WTC11 (cell line): ENCODE data around the gene SLC19A1. TPM values are rescaled to one million over a fixed set of nuclear protein-coding genes. Genes with fewer than 3 reads are reported as not detected.

Experiments used
- ATAC-seq: fragments of 200-7000 bp; cut with Tn5 transposase; 2 replicates; pipeline ENCODE4 v1.10.0; 2021; ENCODE audit warnings: mild to moderate bottlenecking, moderate library complexity
- CTCF ChIA-PET: fragments of 300-600 bp; sonication (Branson Sonifier 250); formaldehyde crosslinking; loops from one replicate; lab custom pipeline; 2021; ENCODE audit warnings: antibody characterized with exemption; lab: Charles Lee
- POLR2A ChIA-PET: fragments of 350-600 bp; sonication (Branson Sonifier 250); formaldehyde crosslinking; loops from one replicate; lab custom pipeline; 2021; ENCODE audit warnings: antibody characterized with exemption; lab: Charles Lee
- DNase-seq: peaks from one replicate; pipeline ENCODE4 v3.0.0; 2021; ENCODE audit warnings: low spot score
- H3K27ac Mint-ChIP-seq: 2 replicates; pipeline ENCODE4 v1.8.0; 2021; ENCODE audit warnings: mixed read lengths
- H3K27me3 Mint-ChIP-seq: 2 replicates; pipeline ENCODE4 v1.8.0; 2021; ENCODE audit warnings: low read depth, mild to moderate bottlenecking, moderate library complexity, mixed read lengths
- H3K36me3 Mint-ChIP-seq: 2 replicates; pipeline ENCODE4 v1.8.0; 2021; ENCODE audit warnings: mixed read lengths
- H3K4me1 Mint-ChIP-seq: 2 replicates; pipeline ENCODE4 v1.8.0; 2022; ENCODE audit warnings: mixed read lengths
- H3K4me3 Mint-ChIP-seq: 2 replicates; pipeline ENCODE4 v1.8.0; 2021; ENCODE audit warnings: mild to moderate bottlenecking, moderate library complexity, mixed read lengths
- H3K9me3 Mint-ChIP-seq: 2 replicates; pipeline ENCODE4 v1.8.0; 2021; ENCODE audit warnings: mixed read lengths
- ATF1 ChIP-seq: sonication (generic); formaldehyde crosslinking; IDR thresholded peaks from 2 replicates; pipeline ENCODE4 v1.8.1; 2023; ENCODE audit warnings: mild to moderate bottlenecking, moderate library complexity, missing genetic modification reagents
- CREB1 ChIP-seq: sonication (generic); formaldehyde crosslinking; IDR thresholded peaks from 2 replicates; pipeline ENCODE4 v1.8.0; 2023; ENCODE audit warnings: mild to moderate bottlenecking, missing genetic modification reagents
- ESRRA ChIP-seq: sonication (generic); formaldehyde crosslinking; IDR thresholded peaks from 2 replicates; pipeline ENCODE4 v1.8.1; 2022; ENCODE audit warnings: mild to moderate bottlenecking, missing genetic modification reagents, borderline replicate concordance
- ETV6 ChIP-seq: sonication (generic); formaldehyde crosslinking; IDR thresholded peaks from 2 replicates; pipeline ENCODE4 v1.8.1; 2022; ENCODE audit warnings: mild to moderate bottlenecking, missing genetic modification reagents
- FOXJ3 ChIP-seq: sonication (generic); formaldehyde crosslinking; IDR thresholded peaks from 2 replicates; pipeline ENCODE4 v1.9.0; 2021; ENCODE audit warnings: missing genetic modification reagents, mild to moderate bottlenecking, borderline replicate concordance
- GTF2I ChIP-seq: fragments of 250-450 bp; sonication (Bioruptor Pico); conservative IDR thresholded peaks from 2 replicates; pipeline ENCODE4 v1.4.0; 2021; ENCODE audit warnings: mild to moderate bottlenecking
- KAT7 ChIP-seq: sonication (generic); formaldehyde crosslinking; IDR thresholded peaks from 2 replicates; pipeline ENCODE4 v1.8.1; 2023; ENCODE audit warnings: missing genetic modification reagents, mild to moderate bottlenecking, borderline replicate concordance
- MLX ChIP-seq: sonication (generic); formaldehyde crosslinking; IDR thresholded peaks from 2 replicates; pipeline ENCODE4 v1.8.1; 2023; ENCODE audit warnings: mild to moderate bottlenecking, missing genetic modification reagents, moderate library complexity
- MXD4 ChIP-seq: fragments of 250-450 bp; sonication (Bioruptor Pico); IDR thresholded peaks from 2 replicates; pipeline ENCODE4 v1.8.0; 2021; ENCODE audit warnings: mild to moderate bottlenecking, moderate library complexity, borderline replicate concordance
- NFYB ChIP-seq: sonication (generic); formaldehyde crosslinking; conservative IDR thresholded peaks from 2 replicates; pipeline ENCODE4 v1.8.0; 2022; ENCODE audit warnings: low read depth, missing genetic modification reagents
- NR1H2 ChIP-seq: sonication (generic); formaldehyde crosslinking; IDR thresholded peaks from 2 replicates; pipeline ENCODE4 v1.9.0; 2021; ENCODE audit warnings: mild to moderate bottlenecking, moderate library complexity, missing genetic modification reagents
- NR2C2 ChIP-seq: sonication (generic); formaldehyde crosslinking; IDR thresholded peaks from 2 replicates; pipeline ENCODE4 v1.8.0; 2022; ENCODE audit warnings: mild to moderate bottlenecking, missing genetic modification reagents
- NR3C1 ChIP-seq: sonication (generic); formaldehyde crosslinking; conservative IDR thresholded peaks from 2 replicates; pipeline ENCODE4 v1.8.1; 2023; ENCODE audit warnings: low read depth, mild to moderate bottlenecking, missing genetic modification reagents
- SOX15 ChIP-seq: fragments of 250-450 bp; sonication (Bioruptor Pico); IDR thresholded peaks from 2 replicates; pipeline ENCODE4 v1.9.0; 2021; ENCODE audit warnings: mild to moderate bottlenecking
- TCF7 ChIP-seq: sonication (generic); formaldehyde crosslinking; IDR thresholded peaks from 2 replicates; pipeline ENCODE4 v1.8.0; 2022; ENCODE audit warnings: mild to moderate bottlenecking, low read depth, missing genetic modification reagents, moderate library complexity
- ZBTB21 ChIP-seq: sonication (generic); formaldehyde crosslinking; IDR thresholded peaks from 2 replicates; pipeline ENCODE4 v1.8.1; 2023; ENCODE audit warnings: mild to moderate bottlenecking, missing genetic modification reagents, borderline replicate concordance
- ZBTB43 ChIP-seq: sonication (generic); formaldehyde crosslinking; IDR thresholded peaks from 2 replicates; pipeline ENCODE4 v1.8.1; 2023; ENCODE audit warnings: mild to moderate bottlenecking, missing genetic modification reagents
- ZNF121 ChIP-seq: sonication (generic); formaldehyde crosslinking; IDR thresholded peaks from 2 replicates; pipeline ENCODE4 v1.8.0; 2023; ENCODE audit warnings: missing genetic modification reagents
- ZNF138 ChIP-seq: sonication (generic); formaldehyde crosslinking; conservative IDR thresholded peaks from 2 replicates; pipeline ENCODE4 v1.8.1; 2022; ENCODE audit warnings: mild to moderate bottlenecking, moderate library complexity, missing genetic modification reagents
- ZNF232 ChIP-seq: sonication (generic); formaldehyde crosslinking; IDR thresholded peaks from 2 replicates; pipeline ENCODE4 v1.8.0; 2022; ENCODE audit warnings: mild to moderate bottlenecking, missing genetic modification reagents
- ZNF263 ChIP-seq: sonication (generic); formaldehyde crosslinking; IDR thresholded peaks from 2 replicates; pipeline ENCODE4 v1.8.1; 2022; ENCODE audit warnings: low read depth, mild to moderate bottlenecking, moderate library complexity, missing genetic modification reagents
- ZNF671 ChIP-seq: fragments of 250-450 bp; sonication (Bioruptor Pico); IDR thresholded peaks from 2 replicates; pipeline ENCODE4 v1.8.0; 2021; ENCODE audit warnings: mild to moderate bottlenecking
- total RNA-seq: library from RNA; stranded (reverse); gene quantifications from 3 replicates; pipeline ENCODE4 v1.2.3, GENCODE V29; 2021
- TF ChIP-seq, protein P1 (sequence below): sonication (generic); formaldehyde crosslinking; IDR thresholded peaks from 2 replicates; pipeline ENCODE4 v1.8.0; 2022; ENCODE audit warnings: mild to moderate bottlenecking, missing genetic modification reagents
- TF ChIP-seq, protein P2 (sequence below): sonication (generic); formaldehyde crosslinking; IDR thresholded peaks from 2 replicates; pipeline ENCODE4 v1.8.0; 2023; ENCODE audit warnings: missing genetic modification reagents, mild to moderate bottlenecking, borderline replicate concordance

SLC19A1 gene
- total RNA-seq, 1 experiment from 2014 or later: 29.8 TPM

GRCh38 chr21:45516071-45516670 is 26.1 kb downstream of the SLC19A1 start:
- ATAC-seq: no peak
- CTCF ChIA-PET: interaction anchor here (0.9 to 1.3 kb wide), 5 partner anchors 207 to 388 kb away, joined by 3 to 4 read pairs (median 3); no protein-coding TSS in a partner anchor
- no peak for DNase-seq
- peaks cover 31% of the 10 kb centered on the region for H3K27me3 Mint-ChIP-seq
- H3K4me3 Mint-ChIP-seq: no peak overlapping the region
- H3K36me3 Mint-ChIP-seq: peaks cover 43% of the 10 kb centered on the region
- no peak for TF ChIP-seq MXD4
- TF ChIP-seq ATF1 (CRISPR knock-in tag): no peak
- TF ChIP-seq ZBTB21 (CRISPR knock-in tag): no peak
- TF ChIP-seq, protein P1, sequence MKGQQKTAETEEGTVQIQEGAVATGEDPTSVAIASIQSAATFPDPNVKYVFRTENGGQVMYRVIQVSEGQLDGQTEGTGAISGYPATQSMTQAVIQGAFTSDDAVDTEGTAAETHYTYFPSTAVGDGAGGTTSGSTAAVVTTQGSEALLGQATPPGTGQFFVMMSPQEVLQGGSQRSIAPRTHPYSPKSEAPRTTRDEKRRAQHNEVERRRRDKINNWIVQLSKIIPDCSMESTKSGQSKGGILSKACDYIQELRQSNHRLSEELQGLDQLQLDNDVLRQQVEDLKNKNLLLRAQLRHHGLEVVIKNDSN: no peak
- no peak for TF ChIP-seq GTF2I (CRISPR knock-in tag)
- no peak for TF ChIP-seq NR3C1 (CRISPR knock-in tag)
- TF ChIP-seq NR1H2 (CRISPR knock-in tag): no peak
- TF ChIP-seq ETV6 (CRISPR knock-in tag): no peak
- TF ChIP-seq ZNF138 (CRISPR knock-in tag): no peak
- TF ChIP-seq MLX: no peak
- TF ChIP-seq, protein P2, sequence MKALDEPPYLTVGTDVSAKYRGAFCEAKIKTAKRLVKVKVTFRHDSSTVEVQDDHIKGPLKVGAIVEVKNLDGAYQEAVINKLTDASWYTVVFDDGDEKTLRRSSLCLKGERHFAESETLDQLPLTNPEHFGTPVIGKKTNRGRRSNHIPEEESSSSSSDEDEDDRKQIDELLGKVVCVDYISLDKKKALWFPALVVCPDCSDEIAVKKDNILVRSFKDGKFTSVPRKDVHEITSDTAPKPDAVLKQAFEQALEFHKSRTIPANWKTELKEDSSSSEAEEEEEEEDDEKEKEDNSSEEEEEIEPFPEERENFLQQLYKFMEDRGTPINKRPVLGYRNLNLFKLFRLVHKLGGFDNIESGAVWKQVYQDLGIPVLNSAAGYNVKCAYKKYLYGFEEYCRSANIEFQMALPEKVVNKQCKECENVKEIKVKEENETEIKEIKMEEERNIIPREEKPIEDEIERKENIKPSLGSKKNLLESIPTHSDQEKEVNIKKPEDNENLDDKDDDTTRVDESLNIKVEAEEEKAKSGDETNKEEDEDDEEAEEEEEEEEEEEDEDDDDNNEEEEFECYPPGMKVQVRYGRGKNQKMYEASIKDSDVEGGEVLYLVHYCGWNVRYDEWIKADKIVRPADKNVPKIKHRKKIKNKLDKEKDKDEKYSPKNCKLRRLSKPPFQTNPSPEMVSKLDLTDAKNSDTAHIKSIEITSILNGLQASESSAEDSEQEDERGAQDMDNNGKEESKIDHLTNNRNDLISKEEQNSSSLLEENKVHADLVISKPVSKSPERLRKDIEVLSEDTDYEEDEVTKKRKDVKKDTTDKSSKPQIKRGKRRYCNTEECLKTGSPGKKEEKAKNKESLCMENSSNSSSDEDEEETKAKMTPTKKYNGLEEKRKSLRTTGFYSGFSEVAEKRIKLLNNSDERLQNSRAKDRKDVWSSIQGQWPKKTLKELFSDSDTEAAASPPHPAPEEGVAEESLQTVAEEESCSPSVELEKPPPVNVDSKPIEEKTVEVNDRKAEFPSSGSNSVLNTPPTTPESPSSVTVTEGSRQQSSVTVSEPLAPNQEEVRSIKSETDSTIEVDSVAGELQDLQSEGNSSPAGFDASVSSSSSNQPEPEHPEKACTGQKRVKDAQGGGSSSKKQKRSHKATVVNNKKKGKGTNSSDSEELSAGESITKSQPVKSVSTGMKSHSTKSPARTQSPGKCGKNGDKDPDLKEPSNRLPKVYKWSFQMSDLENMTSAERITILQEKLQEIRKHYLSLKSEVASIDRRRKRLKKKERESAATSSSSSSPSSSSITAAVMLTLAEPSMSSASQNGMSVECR (CRISPR knock-in tag): no peak
- TF ChIP-seq FOXJ3 (CRISPR knock-in tag): no peak
- no peak for TF ChIP-seq KAT7 (CRISPR knock-in tag)
- TF ChIP-seq NFYB (CRISPR knock-in tag): no peak
- TF ChIP-seq ESRRA: no peak
- TF ChIP-seq CREB1 (CRISPR knock-in tag): no peak
- no peak for TF ChIP-seq TCF7 (CRISPR knock-in tag)
- TF ChIP-seq, all 79 proteins: peak for 0
- H3K9me3 Mint-ChIP-seq: peaks cover 35% of the 10 kb centered on the region
- H3K27ac Mint-ChIP-seq: no peak overlapping the region
- no peaks in the 10 kb centered on the region for H3K4me1 Mint-ChIP-seq
- POLR2A ChIA-PET: no interaction called here

GRCh38 chr21:45515241-45516061 is 26.8 kb downstream of the SLC19A1 start:
- ChIA-PET POLR2A (no interaction called here), CTCF (interaction anchor here (0.9 to 1.3 kb wide), 3 partner anchors 226 to 388 kb away, joined by 3 read pairs; no protein-coding TSS in a partner anchor)
- Mint-ChIP-seq H3K27ac (no peak overlapping the region), H3K4me3 (no peak overlapping the region), H3K27me3 (peaks cover 25% of the 10 kb centered on the region), H3K36me3 (peaks cover 37% of the 10 kb centered on the region), H3K9me3 (peaks cover 28% of the 10 kb centered on the region), H3K4me1 (no peaks in the 10 kb centered on the region)
- DNase-seq (no peak), ATAC-seq (peak; percentile 27)
- TF ChIP-seq ZNF671 (CRISPR knock-in tag) (no peak), ZNF263 (no peak), NR1H2 (CRISPR knock-in tag) (no peak), SOX15 (CRISPR knock-in tag) (no peak), ZBTB43 (no peak), NR2C2 (CRISPR knock-in tag) (no peak), ZNF232 (no peak), ZNF121 (CRISPR knock-in tag) (no peak)
- TF ChIP-seq, protein P1: no peak
